ENCODE measurements around the gene ADARB2. TPM values are rescaled to one million over a fixed set of nuclear protein-coding genes. Genes with fewer than 3 reads are reported as not detected.

ADARB2 gene
- total and polyA plus RNA-seq, 10 of the 15 experiments (the other 5 are each of a cell fraction or from before 2014, with no cell fraction given): 0.02 to 4.1 (median 0.76) TPM

GRCh38 chr10:1344846-1345245 lies 392.5 kb downstream of the ADARB2 start:
- H4K20me1 ChIP-seq (ENCODE audit: control insufficient read depth, insufficient read depth): no peaks in the 10 kb centered on the region
- H3K9me3 ChIP-seq (replicated peaks; ENCODE audit: control insufficient read depth, insufficient read depth, low read length): no peaks in the 10 kb centered on the region; the same call in 2 of the 3 replicates
- intact Hi-C loops (cut with micrococcal nuclease; ENCODE audit: unreplicated experiment) (no loop called here), in situ Hi-C loops (cut with MboI) (no loop called here)
- ChIA-PET SMC1A (ENCODE audit: uncharacterized antibody, unreplicated experiment) (no interaction called here), POLR2A (no interaction called here), RAD21 (ENCODE audit: unreplicated experiment) (no interaction called here), CTCF (no interaction called here)
- H3K36me3 ChIP-seq (ENCODE audit: control insufficient read depth in 2 of 2, insufficient read depth in 2 of 2, low read length in 1 of 2): no peaks in the 10 kb centered on the region
- no peak overlapping the region for H3K9ac ChIP-seq (ENCODE audit: control insufficient read depth, insufficient read depth, low read length)
- no peaks in the 10 kb centered on the region for H3K79me2 ChIP-seq (ENCODE audit: control insufficient read depth, insufficient read depth, low read length)
- H3K4me2 ChIP-seq (ENCODE audit: control insufficient read depth, insufficient read depth): no peak overlapping the region
- no peak for TF ChIP-seq SREBF1 (IDR thresholded peaks at IDR 0.05; ENCODE audit: low read length)
- TF ChIP-seq ELK1 (IDR thresholded peaks at IDR 0.05; ENCODE audit: low read depth, low read length): no peak
- H3K4me1 ChIP-seq (ENCODE audit: control insufficient read depth, insufficient read depth, low read length): no peaks in the 10 kb centered on the region
- no peak overlapping the region for H3K4me3 ChIP-seq
- BruUV-seq (replicated peaks): no TSS peak
- ATAC-seq: no peak
- H3K27ac ChIP-seq (ENCODE audit: control insufficient read depth, insufficient read depth): no peak overlapping the region
- no peaks in the 10 kb centered on the region; a peak in 1 of 4 replicates for H3K27me3 ChIP-seq (replicated peaks in 1 of 2; ENCODE audit: control insufficient read depth in 2 of 2, insufficient read depth in 2 of 2, low read length in 1 of 2)
- no peak for DNase-seq (ENCODE audit: low read depth, low spot score)
- 50% methylated on average over 17 of the region's 17 CpGs for WGBS (ENCODE audit: insufficient coverage, insufficient replicate concordance, low lambda C conversion rate, missing lambda C conversion rate)
- no peak for FAIRE-seq
- H2AFZ ChIP-seq (ENCODE audit: control insufficient read depth, low read depth, low read length): no peak overlapping the region

GRCh38 chr10:1344408-1344807 lies 392.9 kb downstream of the ADARB2 start:
- no TSS peak for BruUV-seq (replicated peaks)
- FAIRE-seq: no peak
- Histone ChIP-seq H3K4me1 (ENCODE audit: control insufficient read depth, insufficient read depth, low read length) (no peaks in the 10 kb centered on the region), H3K4me2 (ENCODE audit: control insufficient read depth, insufficient read depth) (no peak overlapping the region), H3K36me3 (ENCODE audit: control insufficient read depth in 2 of 2, insufficient read depth in 2 of 2, low read length in 1 of 2) (no peaks in the 10 kb centered on the region), H2AFZ (ENCODE audit: control insufficient read depth, low read depth, low read length) (no peak overlapping the region), H3K27ac (ENCODE audit: control insufficient read depth, insufficient read depth) (no peak overlapping the region), H3K79me2 (ENCODE audit: control insufficient read depth, insufficient read depth, low read length) (no peaks in the 10 kb centered on the region), H4K20me1 (ENCODE audit: control insufficient read depth, insufficient read depth) (no peaks in the 10 kb centered on the region), H3K4me3 (no peak overlapping the region), H3K27me3 (replicated peaks in 1 of 2; ENCODE audit: control insufficient read depth in 2 of 2, insufficient read depth in 2 of 2, low read length in 1 of 2) (no peaks in the 10 kb centered on the region; a peak in 1 of 4 replicates), H3K9ac (ENCODE audit: control insufficient read depth, insufficient read depth, low read length) (no peak overlapping the region), H3K9me3 (replicated peaks; ENCODE audit: control insufficient read depth, insufficient read depth, low read length) (no peaks in the 10 kb centered on the region; the same call in 2 of the 3 replicates)
- 39% methylated on average over 13 of the region's 13 CpGs for WGBS (ENCODE audit: insufficient coverage, insufficient replicate concordance, low lambda C conversion rate, missing lambda C conversion rate)
- ATAC-seq: no peak
- ChIA-PET RAD21 (ENCODE audit: unreplicated experiment) (no interaction called here), SMC1A (ENCODE audit: uncharacterized antibody, unreplicated experiment) (no interaction called here), CTCF (no interaction called here), POLR2A (no interaction called here)
- in situ Hi-C loops (cut with MboI) (no loop called here), intact Hi-C loops (cut with micrococcal nuclease; ENCODE audit: unreplicated experiment) (no loop called here)
- DNase-seq (ENCODE audit: low read depth, low spot score): no peak
- TF ChIP-seq CUX1 (IDR thresholded peaks at IDR 0.05; ENCODE audit: insufficient replicate concordance, low read depth, low read length) (no peak), YY1 (IDR thresholded peaks at IDR 0.05; ENCODE audit: low read depth, low read length) (no peak), IRF5 (IDR thresholded peaks at IDR 0.05; ENCODE audit: borderline replicate concordance) (no peak), NBN (IDR thresholded peaks at IDR 0.05) (no peak), MYB (IDR thresholded peaks at IDR 0.05; ENCODE audit: borderline replicate concordance, low read depth, low read length) (no peak), ESRRA (IDR thresholded peaks at IDR 0.05; ENCODE audit: low read length) (no peak)

Data from GM12878 (cell line).